Smooth muscle cell (in vitro differentiated cells): ENCODE measurements around the gene WDR45B. TPM values are rescaled to one million over a fixed set of nuclear protein-coding genes. Genes with fewer than 3 reads are reported as not detected.

Source experiments
- DNase-seq: peaks from one replicate; lab custom pipeline; 2025; ENCODE audit not compliant: unreplicated experiment; lab: John Stamatoyannopoulos, UW
- H2AFZ ChIP-seq: fragments of 200-600 bp; sonication (generic); 2 replicates; pipeline ENCODE4 v1.6.0; 2016; ENCODE audit warnings: antibody characterized with exemption, low read depth, mild to moderate bottlenecking
- H3F3A ChIP-seq: fragments of 200-600 bp; sonication (generic); 2 replicates; pipeline ENCODE4 v1.6.0; 2017; ENCODE audit warnings: antibody characterized with exemption, low read depth
- H3K27ac ChIP-seq: fragments of 200-600 bp; sonication (generic); 2 replicates; pipeline ENCODE4 v1.5.1; 2016; ENCODE audit warnings: low read depth, mild to moderate bottlenecking
- H3K27me3 ChIP-seq: fragments of 200-600 bp; sonication (generic); 2 replicates; pipeline ENCODE4 v1.6.1; 2016; ENCODE audit warnings: low read depth, mild to moderate bottlenecking
- H3K36me3 ChIP-seq: fragments of 200-600 bp; sonication (generic); 2 replicates; pipeline ENCODE4 v1.5.1; 2016; ENCODE audit warnings: low read depth
- H3K4me1 ChIP-seq: fragments of 200-600 bp; sonication (generic); 2 replicates; pipeline ENCODE4 v1.5.1; 2016; ENCODE audit warnings: low read depth
- H3K4me2 ChIP-seq: fragments of 200-600 bp; sonication (generic); 2 replicates; pipeline ENCODE4 v1.6.0; 2016; ENCODE audit warnings: mild to moderate bottlenecking
- H3K4me3 ChIP-seq: fragments of 200-600 bp; sonication (generic); 2 replicates; pipeline ENCODE4 v1.5.1; 2016; ENCODE audit warnings: mild to moderate bottlenecking
- H3K79me2 ChIP-seq: fragments of 200-600 bp; sonication (generic); 2 replicates; pipeline ENCODE4 v1.6.0; 2016; ENCODE audit warnings: low read depth, mild to moderate bottlenecking
- H3K9ac ChIP-seq: fragments of 200-600 bp; sonication (generic); 2 replicates; pipeline ENCODE4 v1.6.0; 2016; ENCODE audit warnings: low read depth
- H3K9me3 ChIP-seq: fragments of 200-600 bp; sonication (generic); replicated peaks from 2 replicates; pipeline ENCODE4 v1.5.1; 2016; ENCODE audit warnings: low read depth
- H4K20me1 ChIP-seq: fragments of 200-600 bp; sonication (generic); 2 replicates; pipeline ENCODE4 v1.6.0; 2016; ENCODE audit warnings: low read depth
- WGBS: methylation state at CpG from one replicate; pipeline ENCODE4 v1.1.7; 2016; ENCODE audit warnings: low lambda C conversion rate; 5-methylcytosine and 5-hydroxymethylcytosine counted together
- polyA plus RNA-seq: library from polyadenylated mRNA; unstranded; fragments of >200 nt; fragmentation: Nextera tagmentation; extraction: Ambion mirVana; gene quantifications from 2 replicates; pipeline ENCODE4 v1.2.1, GENCODE V29; 2016
- total RNA-seq: library from RNA; depleted of rRNA; stranded (reverse); fragments of >200 nt; gene quantifications from 2 replicates; pipeline ENCODE4 v1.2.3, GENCODE V29; 2014
- TF ChIP-seq, protein P1 (sequence below): fragments of 200-600 bp; sonication (generic); IDR thresholded peaks from 2 replicates; pipeline ENCODE4 v1.5.1; 2017; ENCODE audit warnings: borderline replicate concordance, mild to moderate bottlenecking, antibody characterized with exemption; ENCODE audit not compliant: insufficient read depth, poor library complexity, severe bottlenecking

The WDR45B gene
- total and polyA plus RNA-seq, 2 experiments from 2014 or later: 73.0 to 94.6 TPM

DNA sequence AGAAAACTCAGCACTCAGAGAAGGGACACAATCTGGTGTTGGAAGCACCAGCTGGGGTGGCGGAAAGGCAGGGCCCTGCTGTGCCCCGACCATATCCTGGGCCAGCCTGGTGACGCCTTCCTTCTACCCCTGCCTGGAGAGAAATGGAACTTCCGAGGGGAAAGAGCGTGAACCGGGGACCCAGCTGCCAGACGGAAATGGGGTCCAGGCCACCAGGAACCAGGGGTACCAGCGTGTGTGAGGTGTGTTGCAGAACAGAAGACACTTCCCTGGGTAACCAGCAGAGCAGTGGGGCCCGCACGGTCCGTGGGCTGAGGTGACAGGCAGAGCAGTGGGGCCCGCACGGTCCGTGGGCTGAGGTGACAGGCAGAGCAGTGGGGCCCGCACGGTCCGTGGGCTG is 43.5 kb upstream of the WDR45B start:
- no peak for DNase-seq
- H3K9ac ChIP-seq: no peak overlapping the region
- 81% methylated on average over 14 of the region's 17 CpGs for WGBS
- H3K79me2 ChIP-seq: peaks cover 8% of the 10 kb centered on the region
- H3F3A ChIP-seq: no peaks in the 10 kb centered on the region
- H3K4me2 ChIP-seq: no peak overlapping the region
- H4K20me1 ChIP-seq: peaks cover 4% of the 10 kb centered on the region
- H3K27me3 ChIP-seq: no peaks in the 10 kb centered on the region
- H3K27ac ChIP-seq: no peak overlapping the region
- H2AFZ ChIP-seq: no peak overlapping the region
- H3K4me3 ChIP-seq: no peak overlapping the region
- no peaks in the 10 kb centered on the region for H3K36me3 ChIP-seq
- H3K9me3 ChIP-seq: no peaks in the 10 kb centered on the region
- TF ChIP-seq, protein P1, sequence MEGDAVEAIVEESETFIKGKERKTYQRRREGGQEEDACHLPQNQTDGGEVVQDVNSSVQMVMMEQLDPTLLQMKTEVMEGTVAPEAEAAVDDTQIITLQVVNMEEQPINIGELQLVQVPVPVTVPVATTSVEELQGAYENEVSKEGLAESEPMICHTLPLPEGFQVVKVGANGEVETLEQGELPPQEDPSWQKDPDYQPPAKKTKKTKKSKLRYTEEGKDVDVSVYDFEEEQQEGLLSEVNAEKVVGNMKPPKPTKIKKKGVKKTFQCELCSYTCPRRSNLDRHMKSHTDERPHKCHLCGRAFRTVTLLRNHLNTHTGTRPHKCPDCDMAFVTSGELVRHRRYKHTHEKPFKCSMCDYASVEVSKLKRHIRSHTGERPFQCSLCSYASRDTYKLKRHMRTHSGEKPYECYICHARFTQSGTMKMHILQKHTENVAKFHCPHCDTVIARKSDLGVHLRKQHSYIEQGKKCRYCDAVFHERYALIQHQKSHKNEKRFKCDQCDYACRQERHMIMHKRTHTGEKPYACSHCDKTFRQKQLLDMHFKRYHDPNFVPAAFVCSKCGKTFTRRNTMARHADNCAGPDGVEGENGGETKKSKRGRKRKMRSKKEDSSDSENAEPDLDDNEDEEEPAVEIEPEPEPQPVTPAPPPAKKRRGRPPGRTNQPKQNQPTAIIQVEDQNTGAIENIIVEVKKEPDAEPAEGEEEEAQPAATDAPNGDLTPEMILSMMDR: no peak
- H3K4me1 ChIP-seq: no peaks in the 10 kb centered on the region

GRCh38 chr17:82690786-82691489 is 42.7 kb upstream of the WDR45B start:
- no peaks in the 10 kb centered on the region for H3K27me3 ChIP-seq
- no peak overlapping the region for H3K27ac ChIP-seq
- H2AFZ ChIP-seq: no peak overlapping the region
- H3K9me3 ChIP-seq: no peaks in the 10 kb centered on the region
- no peak overlapping the region for H3K4me2 ChIP-seq
- WGBS: 82% methylated on average over 18 of the region's 18 CpGs
- H3K4me1 ChIP-seq: no peaks in the 10 kb centered on the region
- H4K20me1 ChIP-seq: peaks cover 4% of the 10 kb centered on the region
- no peaks in the 10 kb centered on the region for H3F3A ChIP-seq
- no peaks in the 10 kb centered on the region for H3K36me3 ChIP-seq
- H3K9ac ChIP-seq: no peak overlapping the region
- TF ChIP-seq, protein P1: no peak
- H3K4me3 ChIP-seq: no peak overlapping the region
- DNase-seq: no peak
- H3K79me2 ChIP-seq: peaks cover 8% of the 10 kb centered on the region

DNA sequence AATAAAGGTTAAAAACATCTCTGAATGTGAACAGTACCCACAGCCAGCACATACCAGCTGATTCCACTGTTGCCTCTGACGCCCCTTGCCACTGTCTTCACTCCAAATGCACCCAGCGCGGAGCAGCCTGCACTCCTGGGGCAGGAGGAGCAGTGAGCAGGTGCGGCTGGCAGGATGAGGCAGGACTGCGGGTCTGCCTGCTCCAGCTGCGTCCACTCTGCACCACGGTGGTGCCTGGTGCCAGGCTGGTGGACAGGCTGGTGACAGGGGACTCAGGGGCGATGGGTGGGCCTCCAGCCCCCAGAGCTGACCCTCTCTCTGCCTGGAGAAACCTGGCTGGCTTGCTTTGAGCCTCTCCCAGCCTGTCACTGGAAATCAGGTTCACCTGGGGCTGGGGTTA is 40.8 kb upstream of the WDR45B start:
- no peaks in the 10 kb centered on the region for H3K36me3 ChIP-seq
- TF ChIP-seq, protein P1: no peak

GRCh38 chr17:82687871-82688270 is 39.6 kb upstream of the WDR45B start:
- TF ChIP-seq, protein P1: no peak
- peaks cover 3% of the 10 kb centered on the region for H3K9me3 ChIP-seq
- no peak for DNase-seq
- no peaks in the 10 kb centered on the region for H3K27me3 ChIP-seq
- H3K27ac ChIP-seq: no peak overlapping the region
- no peak overlapping the region for H3K4me2 ChIP-seq
- H3K4me3 ChIP-seq: no peak overlapping the region
- H3K36me3 ChIP-seq: no peaks in the 10 kb centered on the region
- H4K20me1 ChIP-seq: peaks cover 4% of the 10 kb centered on the region
- H2AFZ ChIP-seq: no peak overlapping the region
- H3F3A ChIP-seq: no peaks in the 10 kb centered on the region
- no peaks in the 10 kb centered on the region for H3K4me1 ChIP-seq
- 97% methylated on average over 9 of the region's 9 CpGs for WGBS
- no peaks in the 10 kb centered on the region for H3K79me2 ChIP-seq
- no peak overlapping the region for H3K9ac ChIP-seq

More for the DNA sequence above, 40.8 kb upstream of the WDR45B start:
- no peaks in the 10 kb centered on the region for H3K4me1 ChIP-seq
- DNase-seq: no peak
- no peak overlapping the region for H2AFZ ChIP-seq
- 88% methylated on average over 8 of the region's 8 CpGs for WGBS
- no peak overlapping the region for H3K9ac ChIP-seq
- H3K9me3 ChIP-seq: no peaks in the 10 kb centered on the region
- H3F3A ChIP-seq: no peaks in the 10 kb centered on the region
- no peaks in the 10 kb centered on the region for H3K27me3 ChIP-seq
- H3K4me3 ChIP-seq: no peak overlapping the region
- peaks cover 8% of the 10 kb centered on the region for H3K79me2 ChIP-seq
- no peak overlapping the region for H3K4me2 ChIP-seq
- no peak overlapping the region for H3K27ac ChIP-seq
- H4K20me1 ChIP-seq: peaks cover 4% of the 10 kb centered on the region
